GM12878 (cell line): ENCODE measurements around the gene MYRF. TPM values are rescaled to one million over a fixed set of nuclear protein-coding genes. Genes with fewer than 3 reads are reported as not detected.

Experiments
- ATAC-seq: fragments of 200-7000 bp; cut with Tn5 transposase; 3 replicates; pipeline ENCODE4 v1.9.1; 2020; ENCODE audit warnings: mild to moderate bottlenecking, moderate library complexity
- BruUV-seq: library from RNA; stranded (reverse); fragments of 400-500 nt; replicated peaks from 2 replicates; lab custom pipeline; 2021; lab: Mats Ljungman, UMichigan
- CTCF ChIA-PET: fragments of 300-600 bp; sonication (Branson Sonifier 250); formaldehyde crosslinking; extraction: SDS; loops from one replicate; lab custom pipeline; 2021; ENCODE audit warnings: inconsistent platforms; lab: Yijun Ruan, JAX
- POLR2A ChIA-PET: fragments of 350-600 bp; formaldehyde crosslinking; extraction: SDS; loops from one replicate; lab custom pipeline; 2021; ENCODE audit warnings: inconsistent platforms; lab: Charles Lee
- RAD21 ChIA-PET: fragments of 300-600 bp; sonication (Branson Sonifier 250); formaldehyde crosslinking; loops from one replicate; lab custom pipeline; 2023; ENCODE audit warnings: antibody characterized with exemption; ENCODE audit not compliant: unreplicated experiment; lab: Charles Lee
- SMC1A ChIA-PET: fragments of 300-600 bp; sonication (Branson Sonifier 250); formaldehyde crosslinking; loops from one replicate; lab custom pipeline; 2023; ENCODE audit not compliant: unreplicated experiment, uncharacterized antibody; lab: Charles Lee
- DNase-seq: peaks from one replicate; pipeline ENCODE4 v3.0.0-alpha.2; 2011; ENCODE audit warnings: low read depth, low spot score
- FAIRE-seq: peaks from 3 replicates; lab custom pipeline; 2011; peaks lifted over from hg19 to GRCh38; lab: Jason Lieb, UNC
- H2AFZ ChIP-seq: 2 replicates; pipeline ENCODE4 v1.6.0; 2011; ENCODE audit warnings: low read depth, low read length, control low read depth; ENCODE audit not compliant: control insufficient read depth
- H3K27ac ChIP-seq: 2 replicates; pipeline ENCODE4 v1.5.1; 2011; ENCODE audit warnings: control low read depth; ENCODE audit not compliant: control insufficient read depth, insufficient read depth
- H3K27me3 ChIP-seq, 2 experiments: replicated peaks in 1 of 2; 2 replicates each; pipeline versions ENCODE4 v1.6.0 to v1.6.1; 2011; ENCODE audit warnings: low read length in 1 of 2; ENCODE audit not compliant: control insufficient read depth in 2 of 2, insufficient read depth in 2 of 2
- H3K36me3 ChIP-seq, 2 experiments: 2 replicates each; pipeline ENCODE4 v1.5.1; 2011; ENCODE audit warnings: low read length in 1 of 2; ENCODE audit not compliant: control insufficient read depth in 2 of 2, insufficient read depth in 2 of 2
- H3K4me1 ChIP-seq: 2 replicates; pipeline ENCODE4 v1.6.1; 2011; ENCODE audit warnings: mild to moderate bottlenecking, low read length, moderate library complexity, mixed read lengths; ENCODE audit not compliant: control insufficient read depth, insufficient read depth
- H3K4me2 ChIP-seq: 2 replicates; pipeline ENCODE4 v1.6.0; 2011; ENCODE audit warnings: control low read depth; ENCODE audit not compliant: control insufficient read depth, insufficient read depth
- H3K4me3 ChIP-seq: fragments of 200-600 bp; sonication (generic); 2 replicates; pipeline ENCODE4 v1.5.1; 2016
- H3K79me2 ChIP-seq: 2 replicates; pipeline ENCODE4 v1.6.0; 2011; ENCODE audit warnings: low read length; ENCODE audit not compliant: control insufficient read depth, insufficient read depth
- H3K9ac ChIP-seq: 2 replicates; pipeline ENCODE4 v1.8.0; 2011; ENCODE audit warnings: low read length, control low read depth, mixed read lengths; ENCODE audit not compliant: control insufficient read depth, insufficient read depth
- H3K9me3 ChIP-seq: replicated peaks from 3 replicates; pipeline ENCODE4 v1.5.1; 2011; ENCODE audit warnings: mild to moderate bottlenecking, low read length; ENCODE audit not compliant: control insufficient read depth, insufficient read depth
- H4K20me1 ChIP-seq: 2 replicates; pipeline ENCODE4 v1.6.0; 2011; ENCODE audit not compliant: control insufficient read depth, insufficient read depth
- ATF7 ChIP-seq: fragments of 450-650 bp; IDR thresholded peaks from 2 replicates; pipeline ENCODE4 v1.6.1; 2016; ENCODE audit warnings: low read depth, mild to moderate bottlenecking
- CEBPB ChIP-seq, 2 experiments: fragments of 150-350 bp in 1 of 2; IDR thresholded peaks; 2 replicates each; pipeline ENCODE4 v1.6.1; 2012 to 2014; ENCODE audit warnings: low read depth in 2 of 2, low read length in 2 of 2, borderline replicate concordance in 1 of 2, inconsistent platforms in 1 of 2
- CREM ChIP-seq: IDR thresholded peaks from 2 replicates; pipeline ENCODE4 v1.6.1; 2014; ENCODE audit warnings: antibody characterized with exemption, low read depth
- EP300 ChIP-seq, 2 experiments: fragments of 150-350 bp in 1 of 2; IDR thresholded peaks; 2 replicates each; pipeline ENCODE4 v1.6.1; 2011 to 2012; ENCODE audit warnings: low read depth in 2 of 2, low read length in 2 of 2, borderline replicate concordance in 1 of 2, improper control_type of control experiment in 1 of 2, inconsistent platforms in 1 of 2; ENCODE audit not compliant: control insufficient read depth in 1 of 2
- FOS ChIP-seq: IDR thresholded peaks from 3 replicates; pipeline ENCODE4 v1.6.1; 2011; ENCODE audit warnings: borderline replicate concordance; ENCODE audit not compliant: insufficient read length; ENCODE audit errors: extremely low read depth
- IKZF2 ChIP-seq, 2 experiments: fragments of 450-650 bp; IDR thresholded peaks; 2 replicates each; pipeline ENCODE4 v1.6.1; 2017; ENCODE audit warnings: mild to moderate bottlenecking in 2 of 2, moderate library complexity in 2 of 2
- MYB ChIP-seq: fragments of 150-350 bp; IDR thresholded peaks from 2 replicates; pipeline ENCODE4 v1.6.1; 2014; ENCODE audit warnings: mild to moderate bottlenecking, low read depth, low read length, borderline replicate concordance
- NFXL1 ChIP-seq: fragments of 450-650 bp; IDR thresholded peaks from 2 replicates; pipeline ENCODE4 v1.6.1; 2017; ENCODE audit warnings: antibody characterized with exemption, mild to moderate bottlenecking, borderline replicate concordance
- SMC3 ChIP-seq: IDR thresholded peaks from 2 replicates; pipeline ENCODE4 v1.6.1; 2011; ENCODE audit warnings: low read length, improper control_type of control experiment, borderline replicate concordance
- SP1 ChIP-seq: IDR thresholded peaks from one replicate; pipeline ENCODE4 v1.6.1; 2011; ENCODE audit warnings: low read depth, low read length
- YY1 ChIP-seq: IDR thresholded peaks from 2 replicates; pipeline ENCODE4 v1.6.1; 2011; ENCODE audit warnings: low read depth, mild to moderate bottlenecking, low read length
- ZSCAN29 ChIP-seq: fragments of 450-650 bp; IDR thresholded peaks from 2 replicates; pipeline ENCODE4 v1.6.1; 2017; ENCODE audit warnings: mild to moderate bottlenecking, moderate library complexity
- WGBS: methylation state at CpG from one replicate; pipeline ENCODE4 v1.1.6; 2016; ENCODE audit warnings: low lambda C conversion rate; ENCODE audit not compliant: insufficient replicate concordance, insufficient coverage; ENCODE audit errors: missing lambda C conversion rate; 5-methylcytosine and 5-hydroxymethylcytosine counted together
- in situ Hi-C: fragments of 300-500 bp; cut with MboI; formaldehyde crosslinking; loops from 9 replicates; pipeline ENCODE4 v1.14.3; 2018; ENCODE audit warnings: mixed read lengths
- intact Hi-C: fragments of 100-400 bp; cut with micrococcal nuclease; formaldehyde crosslinking; loops from one replicate; pipeline ENCODE4 v1.14.2; 2022; ENCODE audit not compliant: unreplicated experiment
- polyA plus RNA-seq, 11 experiments: library from polyadenylated mRNA; depleted of rRNA in 4 of 11; unstranded in 6 of 11; stranded (reverse) in 5 of 11; fragments of >200 nt; fragmentation: Nextera tagmentation in 4 of 11; fragmentation: Illumina TruSeq in 1 of 11; extraction: Ambion mirVana in 4 of 11; extraction: Trizol in 1 of 11; gene quantifications; 1 replicate in 1 of 11; 2 replicates in 10 of 11; pipeline versions ENCODE4 v1.2.1 to v1.2.3, GENCODE V29; 2011 to 2016; ENCODE audit warnings: inconsistent platforms in 2 of 11, missing spikeins in 2 of 11, low read depth in 1 of 11
- total RNA-seq, 4 experiments: library from RNA; depleted of rRNA in 3 of 4; stranded (reverse); fragments of >200 nt in 3 of 4; fragmentation: Illumina TruSeq in 1 of 4; extraction: Trizol in 1 of 4; gene quantifications; 2 replicates each; pipeline versions ENCODE4 v1.2.1 to v1.2.3, GENCODE V29; 2013 to 2021

MYRF gene
- total and polyA plus RNA-seq, 10 of the 15 experiments (the other 5 are each of a cell fraction or from before 2014, with no cell fraction given) = 0.27 to 15.6 (median 0.89) TPM

- TF ChIP-seq MYB (no peak), CREM (no peak), NFXL1 (no peak), FOS (no peak), SP1 (no peak), CEBPB (IDR thresholded peaks at IDR 0.05; ENCODE audit: borderline replicate concordance in 1 of 2, low read depth in 2 of 2, low read length in 2 of 2) (no peak), EP300 (IDR thresholded peaks at IDR 0.05; ENCODE audit: borderline replicate concordance in 1 of 2, control insufficient read depth in 1 of 2, low read depth in 2 of 2, low read length in 2 of 2) (no peak), YY1 (no peak), ATF7 (no peak), ZSCAN29 (no peak), SMC3 (no peak), IKZF2 (IDR thresholded peaks at IDR 0.05) (no peak)
- SMC1A ChIA-PET = no interaction called here
- no TSS peak for BruUV-seq
- Histone ChIP-seq H3K4me2 (no peak overlapping the region), H4K20me1 (no peaks in the 10 kb centered on the region), H3K27ac (no peak overlapping the region), H3K27me3 (peaks cover 2% of the 10 kb centered on the region in 2 experiments; a peak in 2 of 4 replicates), H3K9me3 (no peaks in the 10 kb centered on the region), H3K79me2 (no peaks in the 10 kb centered on the region), H3K9ac (no peak overlapping the region), H3K4me1 (no peaks in the 10 kb centered on the region), H3K36me3 (no peaks in the 10 kb centered on the region), H2AFZ (no peak overlapping the region), H3K4me3 (no peak overlapping the region)
- in situ Hi-C loops = no loop called here
- 12% methylated on average over 7 of the region's 7 CpGs for WGBS
- RAD21 ChIA-PET = no interaction called here
- intact Hi-C loops = no loop called here
- POLR2A ChIA-PET = no interaction called here
- no peak for DNase-seq
- no peak for FAIRE-seq
- CTCF ChIA-PET = interaction anchor here (1.0 to 1.2 kb wide), 2 partner anchors 29 to 71 kb away, joined by 3 read pairs; partner anchors contain the start of gene DAGLA
- ATAC-seq = no peak
Observed at GRCh38 chr11:61709572-61709971, 42.9 kb upstream of the MYRF start.
